ENCODE results near the gene KRT73.

The KRT73 gene

GRCh38 chr12:52618216-52618615 lies at the start of gene KRT73:
TSS of gene KRT73 (minus strand) at chr12:52618559. CDS start at chr12:52618524, 35 bp downstream.
- DNase-seq (ENCODE audit: low read depth): no peak

GRCh38 chr12:52667931-52668330 lies 49.6 kb upstream of the KRT73 start:
- DNase-seq (ENCODE audit: low read depth): no peak

GRCh38 chr12:52667509-52667908 lies 49.1 kb upstream of the KRT73 start:
- DNase-seq (ENCODE audit: low read depth): no peak

- no peak for DNase-seq (ENCODE audit: low read depth)
Measured at GRCh38 chr12:52666471-52666870, 48.1 kb upstream of the KRT73 start.

- no peak for DNase-seq (ENCODE audit: low read depth)
Measured at GRCh38 chr12:52663420-52663819, 45.1 kb upstream of the KRT73 start.

GRCh38 chr12:52662918-52663229 lies 44.5 kb upstream of the KRT73 start:
- DNase-seq (ENCODE audit: low read depth): no peak

- no peak for DNase-seq (ENCODE audit: low read depth)
Measured at GRCh38 chr12:52662093-52662917, 43.9 kb upstream of the KRT73 start.

- no peak for DNase-seq (ENCODE audit: low read depth)
Measured at GRCh38 chr12:52661668-52662067, 43.3 kb upstream of the KRT73 start.

- no peak for DNase-seq (ENCODE audit: low read depth)
Measured at GRCh38 chr12:52660934-52661499, 42.7 kb upstream of the KRT73 start.

GRCh38 chr12:52659951-52660350 lies 41.6 kb upstream of the KRT73 start:
- no peak for DNase-seq (ENCODE audit: low read depth)

GRCh38 chr12:52659395-52659794 lies 41.0 kb upstream of the KRT73 start:
- no peak for DNase-seq (ENCODE audit: low read depth)

- no peak for DNase-seq (ENCODE audit: low read depth)
Measured at GRCh38 chr12:52658196-52658595, 39.8 kb upstream of the KRT73 start.

GRCh38 chr12:52657250-52657902 lies 39.0 kb upstream of the KRT73 start:
- no peak for DNase-seq (ENCODE audit: low read depth)

- no peak for DNase-seq (ENCODE audit: low read depth)
Measured at GRCh38 chr12:52656616-52657015, 38.3 kb upstream of the KRT73 start.

GRCh38 chr12:52655720-52656124 lies 37.4 kb upstream of the KRT73 start:
- no peak for DNase-seq (ENCODE audit: low read depth)

- DNase-seq (ENCODE audit: low read depth): no peak
Measured at GRCh38 chr12:52655251-52655650, 36.9 kb upstream of the KRT73 start.

GRCh38 chr12:52651726-52652261 lies 33.4 kb upstream of the KRT73 start, which contains the start of gene KRT2:
TSS of gene KRT2 (minus strand) at chr12:52652211. CDS start at chr12:52652142, 69 bp downstream.
- DNase-seq (ENCODE audit: low read depth): no peak

GRCh38 chr12:52650520-52651081 lies 32.2 kb upstream of the KRT73 start:
- no peak for DNase-seq (ENCODE audit: low read depth)

GRCh38 chr12:52649066-52649465 lies 30.7 kb upstream of the KRT73 start:
- DNase-seq (ENCODE audit: low read depth): no peak

GRCh38 chr12:52648012-52648550 lies 29.7 kb upstream of the KRT73 start:
- DNase-seq (ENCODE audit: low read depth): no peak

- no peak for DNase-seq (ENCODE audit: low read depth)
Measured at GRCh38 chr12:52647601-52648000, 29.2 kb upstream of the KRT73 start.

- DNase-seq (ENCODE audit: low read depth): no peak
Measured at GRCh38 chr12:52646613-52647012, 28.3 kb upstream of the KRT73 start.
